ENCODE data around the gene ZNF70.

DNA sequence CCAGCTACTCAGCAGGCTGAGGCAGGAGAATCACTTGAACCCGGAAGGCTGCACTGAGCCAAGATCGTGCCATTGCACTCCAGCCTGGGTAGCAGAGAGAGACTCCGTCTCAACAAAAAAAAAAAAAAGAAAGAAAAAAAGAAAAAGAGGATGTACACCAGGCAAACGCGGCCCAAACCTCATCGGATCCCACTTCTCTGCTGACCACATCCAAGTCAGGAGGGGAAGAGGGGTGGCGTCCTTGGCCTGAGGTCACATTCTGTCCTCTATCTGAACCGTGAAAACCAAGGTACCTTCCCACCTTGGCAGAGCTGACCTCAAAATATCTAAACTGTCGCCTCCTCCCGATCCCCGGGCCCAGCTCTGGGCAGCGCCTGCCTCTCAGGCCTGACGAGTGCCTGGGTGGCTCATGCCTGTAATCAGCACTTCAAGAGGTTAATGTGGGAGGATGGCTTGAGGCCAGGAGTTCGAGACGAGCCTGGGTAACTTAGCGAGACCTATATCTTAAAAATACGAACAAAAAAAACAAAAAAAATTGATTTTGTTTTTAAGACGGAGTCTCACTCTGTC lies 35.0 kb downstream of the ZNF70 start:
- TF ChIP-seq, protein P1, sequence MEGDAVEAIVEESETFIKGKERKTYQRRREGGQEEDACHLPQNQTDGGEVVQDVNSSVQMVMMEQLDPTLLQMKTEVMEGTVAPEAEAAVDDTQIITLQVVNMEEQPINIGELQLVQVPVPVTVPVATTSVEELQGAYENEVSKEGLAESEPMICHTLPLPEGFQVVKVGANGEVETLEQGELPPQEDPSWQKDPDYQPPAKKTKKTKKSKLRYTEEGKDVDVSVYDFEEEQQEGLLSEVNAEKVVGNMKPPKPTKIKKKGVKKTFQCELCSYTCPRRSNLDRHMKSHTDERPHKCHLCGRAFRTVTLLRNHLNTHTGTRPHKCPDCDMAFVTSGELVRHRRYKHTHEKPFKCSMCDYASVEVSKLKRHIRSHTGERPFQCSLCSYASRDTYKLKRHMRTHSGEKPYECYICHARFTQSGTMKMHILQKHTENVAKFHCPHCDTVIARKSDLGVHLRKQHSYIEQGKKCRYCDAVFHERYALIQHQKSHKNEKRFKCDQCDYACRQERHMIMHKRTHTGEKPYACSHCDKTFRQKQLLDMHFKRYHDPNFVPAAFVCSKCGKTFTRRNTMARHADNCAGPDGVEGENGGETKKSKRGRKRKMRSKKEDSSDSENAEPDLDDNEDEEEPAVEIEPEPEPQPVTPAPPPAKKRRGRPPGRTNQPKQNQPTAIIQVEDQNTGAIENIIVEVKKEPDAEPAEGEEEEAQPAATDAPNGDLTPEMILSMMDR (conservative IDR thresholded peaks at IDR 0.05): no peak
- TF ChIP-seq EZH2 (IDR thresholded peaks at IDR 0.05; ENCODE audit: low read depth): no peak

Data from PC-9 (cell line).